HepG2 (cell line): ENCODE data around the gene SREBF1. TPM values are rescaled to one million over a fixed set of nuclear protein-coding genes. Genes with fewer than 3 reads are reported as not detected.

Experiments
- AFF4 ChIP-seq: sonication (generic); formaldehyde crosslinking; IDR thresholded peaks from 2 replicates; pipeline ENCODE4 v1.4.0; 2020; ENCODE audit warnings: missing genetic modification reagents
- CHCHD3 ChIP-seq: sonication (generic); formaldehyde crosslinking; IDR thresholded peaks from 2 replicates; pipeline ENCODE4 v1.8.0; 2022; ENCODE audit warnings: mild to moderate bottlenecking, missing genetic modification reagents, moderate library complexity
- FOXO1 ChIP-seq: sonication (generic); formaldehyde crosslinking; IDR thresholded peaks from 2 replicates; pipeline ENCODE4 v1.4.0; 2020; ENCODE audit warnings: missing genetic modification reagents
- NFIB ChIP-seq: sonication (generic); formaldehyde crosslinking; IDR thresholded peaks from 2 replicates; pipeline ENCODE4 v1.9.0; 2021; ENCODE audit warnings: missing genetic modification reagents, mild to moderate bottlenecking, borderline replicate concordance
- PLSCR1 ChIP-seq: sonication (generic); formaldehyde crosslinking; IDR thresholded peaks from 2 replicates; pipeline ENCODE4 v1.5.0; 2020; ENCODE audit warnings: missing genetic modification reagents, mild to moderate bottlenecking, borderline replicate concordance
- RFXANK ChIP-seq: IDR thresholded peaks from 2 replicates; pipeline ENCODE4 v1.6.1; 2016
- U2AF1 ChIP-seq: fragments of 200-400 bp; formaldehyde crosslinking; optimal IDR thresholded peaks from 2 replicates; pipeline ENCODE3; 2017; ENCODE audit warnings: mild to moderate bottlenecking, low read depth, low read length
- ZNF124 ChIP-seq: sonication (generic); formaldehyde crosslinking; IDR thresholded peaks from 2 replicates; pipeline ENCODE4 v1.4.0; 2020; ENCODE audit warnings: missing genetic modification reagents
- ZNF225 ChIP-seq: sonication (generic); formaldehyde crosslinking; IDR thresholded peaks from 2 replicates; pipeline ENCODE4 v1.4.0; 2020; ENCODE audit warnings: mild to moderate bottlenecking, missing genetic modification reagents
- ZNF296 ChIP-seq: sonication (generic); formaldehyde crosslinking; conservative IDR thresholded peaks from 2 replicates; pipeline ENCODE4 v1.5.0; 2020; ENCODE audit warnings: mild to moderate bottlenecking, missing genetic modification reagents
- ZNF354B ChIP-seq: sonication (generic); formaldehyde crosslinking; IDR thresholded peaks from 2 replicates; pipeline ENCODE4 v1.8.0; 2022; ENCODE audit warnings: mild to moderate bottlenecking, missing genetic modification reagents
- ZNF496 ChIP-seq: sonication (generic); formaldehyde crosslinking; IDR thresholded peaks from 2 replicates; pipeline ENCODE4 v1.8.1; 2023; ENCODE audit warnings: mild to moderate bottlenecking, moderate library complexity, missing genetic modification reagents; ENCODE audit not compliant: insufficient replicate concordance
- ZNF605 ChIP-seq: sonication (generic); formaldehyde crosslinking; IDR thresholded peaks from 2 replicates; pipeline ENCODE4 v1.8.0; 2022; ENCODE audit warnings: mild to moderate bottlenecking, missing genetic modification reagents
- ZNF790 ChIP-seq: sonication (generic); formaldehyde crosslinking; IDR thresholded peaks from 2 replicates; pipeline ENCODE4 v1.8.0; 2022; ENCODE audit warnings: missing genetic modification reagents, mild to moderate bottlenecking, borderline replicate concordance
- ZSCAN12 ChIP-seq: sonication (generic); formaldehyde crosslinking; IDR thresholded peaks from 2 replicates; pipeline ENCODE4 v1.9.0; 2021; ENCODE audit warnings: mild to moderate bottlenecking, missing genetic modification reagents
- polyA plus RNA-seq, 8 experiments: library from polyadenylated mRNA; depleted of rRNA in 3 of 8; stranded (reverse) in 7 of 8; unstranded in 1 of 8; fragments of >200 nt; fragmentation: Illumina TruSeq in 4 of 8; extraction: Trizol in 4 of 8; gene quantifications; 2 replicates each; pipeline versions ENCODE4 v1.2.1 to v1.2.3, GENCODE V29; 2011 to 2016; ENCODE audit warnings: low read depth in 4 of 8, missing spikeins in 1 of 8, mixed read lengths in 1 of 8; ENCODE audit not compliant: insufficient read depth in 1 of 8
- total RNA-seq, 5 experiments: library from RNA; depleted of rRNA; stranded (reverse); fragments of >200 nt; fragmentation: Illumina TruSeq; extraction: Trizol; gene quantifications; 2 replicates each; pipeline ENCODE4 v1.2.3, GENCODE V29; 2016; ENCODE audit warnings: low read depth in 1 of 5
- TF ChIP-seq, protein P1 (sequence below): sonication (generic); formaldehyde crosslinking; IDR thresholded peaks from 2 replicates; pipeline ENCODE4 v1.5.1; 2020; ENCODE audit warnings: mild to moderate bottlenecking, missing genetic modification reagents
- TF ChIP-seq, protein P2 (sequence below): sonication (generic); formaldehyde crosslinking; IDR thresholded peaks from 2 replicates; pipeline ENCODE4 v1.8.0; 2022; ENCODE audit warnings: mild to moderate bottlenecking, missing genetic modification reagents, borderline replicate concordance

SREBF1 gene
- total and polyA plus RNA-seq, 2 of the 13 experiments (the other 11 are each of a cell fraction or from before 2014, with no cell fraction given), result 34.3 to 38.0 TPM

- TF ChIP-seq, protein P1, sequence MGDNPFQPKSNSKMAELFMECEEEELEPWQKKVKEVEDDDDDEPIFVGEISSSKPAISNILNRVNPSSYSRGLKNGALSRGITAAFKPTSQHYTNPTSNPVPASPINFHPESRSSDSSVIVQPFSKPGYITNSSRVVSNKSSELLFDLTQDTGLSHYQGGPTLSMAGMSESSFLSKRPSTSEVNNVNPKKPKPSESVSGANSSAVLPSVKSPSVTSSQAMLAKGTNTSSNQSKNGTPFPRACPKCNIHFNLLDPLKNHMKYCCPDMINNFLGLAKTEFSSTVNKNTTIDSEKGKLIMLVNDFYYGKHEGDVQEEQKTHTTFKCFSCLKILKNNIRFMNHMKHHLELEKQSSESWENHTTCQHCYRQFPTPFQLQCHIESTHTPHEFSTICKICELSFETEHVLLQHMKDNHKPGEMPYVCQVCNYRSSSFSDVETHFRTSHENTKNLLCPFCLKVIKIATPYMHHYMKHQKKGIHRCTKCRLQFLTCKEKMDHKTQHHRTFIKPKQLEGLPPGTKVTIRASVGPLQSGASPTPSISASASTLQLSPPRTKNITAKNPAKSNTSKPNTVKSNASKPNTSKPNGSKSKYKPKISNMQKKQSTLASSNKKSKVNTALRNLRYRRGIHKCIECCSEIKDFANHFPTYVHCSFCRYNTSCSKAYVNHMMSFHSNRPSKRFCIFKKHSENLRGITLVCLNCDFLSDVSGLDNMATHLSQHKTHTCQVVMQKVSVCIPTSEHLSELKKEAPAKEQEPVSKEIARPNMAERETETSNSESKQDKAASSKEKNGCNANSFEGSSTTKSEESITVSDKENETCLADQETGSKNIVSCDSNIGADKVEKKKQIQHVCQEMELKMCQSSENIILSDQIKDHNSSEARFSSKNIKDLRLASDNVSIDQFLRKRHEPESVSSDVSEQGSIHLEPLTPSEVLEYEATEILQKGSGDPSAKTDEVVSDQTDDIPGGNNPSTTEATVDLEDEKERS (CRISPR knock-in tag), result no peak
- TF ChIP-seq ZNF605 (CRISPR knock-in tag) (no peak), CHCHD3 (CRISPR knock-in tag) (no peak), ZNF225 (CRISPR knock-in tag) (no peak), NFIB (no peak), PLSCR1 (CRISPR knock-in tag) (no peak), ZNF124 (CRISPR knock-in tag) (no peak), ZSCAN12 (0 out of 2 replicates have a peak, but pooled peaks have one; percentile 50), RFXANK (CRISPR knock-in tag) (no peak), ZNF496 (CRISPR knock-in tag) (no peak), FOXO1 (CRISPR knock-in tag) (no peak), AFF4 (CRISPR knock-in tag) (no peak), ZNF296 (CRISPR knock-in tag) (no peak), U2AF1 (peak; percentile 57), ZNF790 (CRISPR knock-in tag) (no peak), ZNF354B (CRISPR knock-in tag) (no peak)
- TF ChIP-seq, protein P2, sequence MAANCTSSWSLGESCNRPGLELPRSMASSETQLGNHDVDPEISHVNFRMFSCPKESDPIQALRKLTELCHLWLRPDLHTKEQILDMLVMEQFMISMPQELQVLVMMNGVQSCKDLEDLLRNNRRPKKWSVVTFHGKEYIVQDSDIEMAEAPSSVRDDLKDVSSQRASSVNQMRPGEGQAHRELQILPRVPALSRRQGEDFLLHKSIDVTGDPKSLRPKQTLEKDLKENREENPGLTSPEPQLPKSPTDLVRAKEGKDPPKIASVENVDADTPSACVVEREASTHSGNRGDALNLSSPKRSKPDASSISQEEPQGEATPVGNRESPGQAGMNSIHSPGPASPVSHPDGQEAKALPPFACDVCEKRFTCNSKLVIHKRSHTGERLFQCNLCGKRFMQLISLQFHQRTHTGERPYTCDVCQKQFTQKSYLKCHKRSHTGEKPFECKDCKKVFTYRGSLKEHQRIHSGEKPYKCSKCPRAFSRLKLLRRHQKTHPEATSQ (CRISPR knock-in tag), result no peak
Measured at GRCh38 chr17:17812211-17813054, 24.4 kb downstream of the SREBF1 start (continued).
